HG03280 (cell line): ENCODE data around the gene GFY.

Source experiments
- ATAC-seq: cut with Tn5 transposase; IDR thresholded peaks from one replicate; pipeline ENCODE4 v1.9.1; 2021; ENCODE audit warnings: mild to moderate bottlenecking, moderate library complexity; ENCODE audit not compliant: unreplicated experiment

Gene GFY

DNA sequence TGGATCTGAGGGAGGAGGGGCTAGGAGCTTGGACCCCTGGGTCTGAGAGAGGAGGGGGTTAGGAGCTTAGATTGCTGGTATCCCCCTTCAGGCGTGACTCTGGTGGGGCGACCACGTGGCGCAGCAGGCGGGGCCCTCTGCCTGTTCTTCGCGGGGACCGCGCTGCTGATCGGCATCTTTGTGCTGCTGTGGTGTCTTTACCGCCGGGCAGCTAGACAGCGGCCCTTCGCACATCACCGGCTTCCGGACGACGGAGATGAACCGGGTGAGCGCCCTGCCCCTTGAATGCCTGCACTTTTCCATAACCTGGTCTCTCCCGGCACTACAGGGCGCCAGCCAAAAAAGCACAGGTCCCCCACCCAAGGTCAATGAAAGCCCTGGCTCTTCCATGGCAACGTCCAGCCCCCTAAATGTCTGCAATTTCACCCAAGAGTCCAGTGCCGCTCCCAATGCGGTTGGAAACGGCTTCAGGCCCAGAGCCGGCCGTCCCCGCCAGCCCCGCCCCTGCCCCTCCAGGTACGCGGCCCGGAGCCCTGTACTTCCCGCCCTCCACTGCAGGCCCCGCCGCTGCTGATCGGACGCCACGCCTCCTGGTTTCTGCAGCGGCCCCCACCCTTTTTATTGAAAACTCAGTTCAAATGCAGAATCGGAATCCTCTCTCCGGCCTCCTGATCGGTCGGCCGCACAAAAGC lies 2.8 kb downstream of the GFY start:
- no peak for ATAC-seq

DNA sequence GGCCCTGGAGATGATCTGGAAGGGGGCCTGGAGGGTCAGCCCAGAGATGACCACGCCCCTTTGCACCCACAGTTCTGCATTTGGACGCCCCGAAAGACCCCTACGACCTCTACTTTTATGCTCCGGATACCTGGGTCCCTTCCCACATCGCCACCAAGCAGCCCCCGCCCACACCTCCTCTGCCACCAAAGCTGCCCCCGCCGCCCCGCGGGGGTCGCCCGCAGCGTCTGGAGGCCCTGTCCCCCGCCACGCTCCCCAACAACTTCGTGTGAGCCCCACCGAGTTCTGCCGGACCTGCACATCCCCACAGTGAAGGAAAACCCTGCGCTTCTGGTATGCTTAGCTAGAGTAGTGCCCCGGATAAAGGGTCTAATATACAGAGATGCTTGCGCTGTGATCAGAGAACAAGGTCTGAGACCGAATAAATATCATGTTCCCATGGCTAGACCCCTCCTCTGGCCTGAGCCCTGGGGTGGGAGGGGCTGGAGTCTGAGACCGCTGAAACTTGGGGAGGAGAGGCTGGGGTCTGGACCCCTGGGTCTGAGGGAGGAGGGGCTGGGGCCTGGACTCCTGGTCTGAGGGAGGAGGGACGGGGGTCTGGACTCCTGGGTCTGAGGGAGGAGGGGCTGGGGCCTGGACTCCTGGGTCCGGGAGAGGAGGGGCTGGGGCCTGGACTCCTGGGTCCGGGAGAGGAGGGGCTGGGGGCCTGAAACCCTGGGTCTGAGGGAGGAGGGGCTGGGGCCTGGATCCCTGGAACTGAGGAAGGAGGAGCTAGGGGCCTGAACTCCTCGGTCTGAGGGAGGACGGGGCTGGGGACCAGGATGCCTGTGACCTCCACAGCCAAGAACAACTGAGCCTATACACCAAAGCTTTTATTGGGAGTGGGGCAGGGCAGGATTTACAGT lies 3.6 kb downstream of the GFY start:
- ATAC-seq: no peak

DNA sequence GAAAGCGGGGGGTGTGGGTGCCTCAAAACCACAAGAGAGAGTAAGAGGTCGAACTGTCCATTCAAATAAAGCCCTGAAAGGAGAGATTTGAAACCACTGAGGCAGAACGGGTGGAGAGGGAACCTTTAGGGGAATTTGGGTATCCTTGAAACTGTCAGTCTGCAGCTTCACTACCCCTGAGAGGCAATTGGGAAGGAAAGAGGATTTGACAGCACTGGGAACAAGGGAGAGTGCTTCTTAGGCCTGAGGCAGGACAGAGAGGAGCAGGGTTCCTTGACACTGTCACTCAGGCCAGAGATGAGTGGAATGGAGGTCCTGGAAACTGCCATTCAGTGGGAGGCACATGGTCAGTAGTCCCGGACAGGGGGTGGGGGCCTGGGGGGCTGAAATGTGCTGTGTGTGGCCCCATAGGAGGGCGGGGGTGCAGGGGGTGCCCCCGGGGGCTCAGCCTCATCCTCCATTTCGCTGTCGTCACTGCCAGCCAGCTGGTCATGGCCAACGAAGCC lies 5.0 kb downstream of the GFY start:
- ATAC-seq: no peak

DNA sequence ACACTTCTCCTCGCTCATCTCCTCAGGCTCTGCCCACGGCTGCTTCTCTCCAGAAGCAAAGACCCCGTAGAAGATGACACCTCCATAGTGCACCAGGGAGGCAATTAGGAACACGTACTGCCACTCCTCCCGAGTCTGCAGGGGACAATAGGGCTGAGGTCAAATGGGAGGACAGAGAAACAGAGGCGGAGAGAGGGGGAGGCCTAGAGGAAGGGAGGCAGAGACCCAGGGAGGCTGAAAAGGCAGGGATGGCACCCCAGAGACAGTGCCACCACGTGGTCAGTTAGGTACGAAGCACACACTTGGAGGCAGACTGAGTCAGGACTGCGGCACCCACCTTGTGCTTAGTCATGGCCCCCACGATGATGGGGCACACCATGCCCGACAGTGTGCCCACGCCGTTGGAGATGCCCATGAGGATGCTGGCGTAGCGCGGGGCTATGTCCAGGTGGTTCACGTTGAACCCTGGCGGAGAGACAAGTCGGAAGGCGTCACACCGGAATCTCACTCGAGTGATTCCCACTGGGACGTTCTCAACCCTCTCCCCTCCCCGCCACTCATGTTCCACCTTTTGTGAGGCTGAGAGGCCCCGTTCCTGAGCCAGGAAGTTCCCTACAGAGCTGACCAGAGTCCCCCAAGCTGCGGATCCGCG lies 5.6 kb downstream of the GFY start:
- no peak for ATAC-seq

DNA sequence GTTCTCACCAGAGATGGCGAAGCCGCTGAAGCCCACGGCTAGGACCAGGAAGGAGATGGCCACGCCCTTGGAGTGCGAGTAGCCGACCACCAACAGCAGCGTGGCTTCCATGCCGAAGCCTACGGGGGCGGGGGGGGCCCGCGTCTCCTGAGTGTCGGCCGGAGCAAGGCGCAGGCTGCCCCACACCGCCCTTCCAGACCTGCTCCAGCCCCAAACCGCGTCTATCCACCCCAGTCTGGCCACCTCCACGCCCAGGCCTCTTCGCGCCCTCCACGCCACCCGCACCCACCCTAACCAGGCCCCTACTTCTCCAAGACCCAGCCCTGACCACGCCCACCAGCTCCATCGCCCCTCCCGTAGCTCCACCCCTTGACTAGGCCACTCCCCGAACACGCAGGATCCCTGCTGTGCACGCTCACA lies 6.2 kb downstream of the GFY start:
- ATAC-seq: no peak

DNA sequence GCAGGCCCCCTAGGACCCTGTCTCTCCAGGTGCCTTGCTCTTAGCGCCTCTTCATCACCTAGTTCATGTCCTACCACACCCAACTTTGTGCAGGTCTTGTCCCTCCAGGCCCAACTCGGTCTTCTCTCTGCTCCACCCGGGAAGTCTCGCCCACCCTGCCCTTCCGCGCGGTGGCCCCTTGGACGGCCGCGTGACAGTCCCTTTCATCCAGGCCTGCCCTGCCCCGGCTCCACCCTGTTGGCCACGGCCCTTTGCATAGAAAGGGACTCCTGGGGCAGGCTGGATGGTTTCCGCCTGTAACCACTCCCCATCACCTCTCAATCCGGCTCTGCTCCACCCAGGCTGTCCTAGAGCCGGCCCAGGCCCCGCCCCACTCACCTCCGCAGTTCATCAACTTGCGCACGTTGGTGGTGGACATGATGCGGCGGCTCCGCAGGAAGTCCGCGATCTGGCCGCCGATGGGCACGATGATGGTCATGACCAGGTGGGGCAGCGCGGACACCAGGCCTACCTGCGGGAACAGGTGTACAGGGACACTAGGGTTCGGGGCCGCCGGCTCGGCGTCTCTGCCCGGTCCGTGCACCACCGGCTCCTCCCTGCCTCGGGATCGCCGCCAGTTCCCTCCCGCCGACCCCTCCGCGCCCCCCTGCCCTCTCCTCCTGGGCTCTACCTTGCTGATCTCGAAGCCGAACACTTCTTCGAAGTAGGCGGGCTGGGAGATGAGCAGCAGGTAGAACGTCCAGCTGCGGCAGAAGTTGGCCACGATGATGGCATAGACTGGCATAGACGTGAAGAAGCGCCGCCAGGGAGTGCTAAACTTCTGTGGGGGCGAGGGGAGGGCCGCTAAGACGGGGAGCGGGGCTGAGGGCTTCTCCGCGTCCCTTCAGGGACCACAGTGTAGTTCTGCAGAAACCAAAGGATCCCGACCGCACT lies 7.2 kb downstream of the GFY start:
- ATAC-seq: no peak

DNA sequence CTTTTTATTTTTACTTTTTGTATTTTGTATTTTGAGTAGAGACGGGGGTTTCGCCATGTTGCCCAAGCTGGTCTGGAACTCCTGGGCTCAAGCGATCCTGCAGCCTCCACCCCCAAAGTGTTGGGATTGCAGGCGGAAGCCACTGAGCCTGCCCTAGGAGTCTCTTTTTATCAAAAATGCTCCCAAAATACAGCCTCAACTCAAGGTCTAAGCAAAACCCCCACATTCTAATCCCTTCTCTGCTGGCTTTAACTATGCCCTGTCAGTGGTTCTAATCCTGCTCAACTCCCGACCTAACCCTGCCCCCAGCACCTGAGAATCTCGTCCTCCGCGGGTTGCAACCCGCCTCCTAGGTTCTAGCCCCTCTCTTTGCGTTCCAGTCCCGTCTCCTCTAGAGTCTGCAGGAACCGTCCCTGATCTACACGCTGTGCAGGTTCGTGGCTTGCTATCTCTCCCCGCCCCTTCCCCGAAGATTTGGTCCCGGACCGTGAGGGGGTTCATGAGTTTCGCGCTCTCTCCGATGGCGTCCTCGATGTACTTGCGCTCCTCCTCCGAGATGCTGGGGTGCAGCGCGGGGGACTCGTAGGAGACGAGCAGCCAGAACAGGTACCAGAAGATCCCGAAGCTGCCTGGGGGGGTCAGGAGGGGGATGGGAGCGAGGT lies 8.2 kb downstream of the GFY start:
- no peak for ATAC-seq

DNA sequence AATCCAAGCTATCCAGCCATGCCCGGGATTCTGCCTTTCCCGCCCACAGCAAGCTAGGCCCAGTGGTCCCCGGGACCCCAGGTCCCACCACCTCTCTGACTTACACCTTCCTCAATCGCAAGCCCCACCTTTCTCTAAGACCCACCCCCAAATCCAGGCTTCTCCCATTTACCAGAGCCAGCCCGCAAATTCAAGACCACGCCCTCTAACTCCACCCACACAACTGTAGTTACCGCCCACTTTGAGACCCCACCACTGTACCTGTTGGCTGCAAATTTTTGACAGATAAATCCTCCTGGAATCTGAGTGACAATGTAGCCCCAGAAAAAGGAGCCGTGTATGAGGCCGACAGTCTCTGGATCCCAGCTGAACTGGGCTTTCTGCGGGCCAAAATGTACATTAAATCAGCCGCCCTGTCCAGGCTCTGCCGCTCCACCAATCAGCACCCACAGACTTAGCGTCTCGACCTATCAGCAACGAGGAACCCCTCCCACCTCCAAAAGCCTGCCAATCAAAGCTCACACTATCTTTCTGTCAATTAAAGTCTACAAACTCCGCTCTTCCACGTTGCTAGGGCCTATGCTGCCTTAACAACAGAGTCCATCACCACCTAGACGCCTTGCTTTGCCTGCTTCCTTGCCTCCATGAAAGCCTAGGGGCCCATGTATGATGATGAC lies 9.9 kb downstream of the GFY start:
- no peak for ATAC-seq

DNA sequence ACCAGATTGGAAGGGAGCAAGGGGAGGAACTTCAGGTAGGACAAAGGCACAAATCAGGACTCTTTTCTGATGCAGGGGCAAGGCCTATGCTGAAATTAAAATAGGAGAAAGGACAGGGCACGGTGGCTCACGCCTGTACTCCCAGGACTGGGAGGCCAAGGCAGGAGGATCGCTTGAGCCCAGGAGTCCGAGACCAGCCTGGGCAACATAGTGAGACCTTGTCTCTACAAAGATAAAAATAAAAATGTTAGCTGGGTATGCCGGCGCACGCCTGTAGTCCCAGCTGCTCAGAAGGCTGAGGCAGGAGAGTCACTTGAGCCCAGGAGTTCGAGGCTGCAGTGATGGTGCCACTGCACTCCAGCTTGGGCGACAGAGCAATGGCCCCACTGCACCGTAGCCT lies 10.5 kb downstream of the GFY start:
- ATAC-seq: no peak

DNA sequence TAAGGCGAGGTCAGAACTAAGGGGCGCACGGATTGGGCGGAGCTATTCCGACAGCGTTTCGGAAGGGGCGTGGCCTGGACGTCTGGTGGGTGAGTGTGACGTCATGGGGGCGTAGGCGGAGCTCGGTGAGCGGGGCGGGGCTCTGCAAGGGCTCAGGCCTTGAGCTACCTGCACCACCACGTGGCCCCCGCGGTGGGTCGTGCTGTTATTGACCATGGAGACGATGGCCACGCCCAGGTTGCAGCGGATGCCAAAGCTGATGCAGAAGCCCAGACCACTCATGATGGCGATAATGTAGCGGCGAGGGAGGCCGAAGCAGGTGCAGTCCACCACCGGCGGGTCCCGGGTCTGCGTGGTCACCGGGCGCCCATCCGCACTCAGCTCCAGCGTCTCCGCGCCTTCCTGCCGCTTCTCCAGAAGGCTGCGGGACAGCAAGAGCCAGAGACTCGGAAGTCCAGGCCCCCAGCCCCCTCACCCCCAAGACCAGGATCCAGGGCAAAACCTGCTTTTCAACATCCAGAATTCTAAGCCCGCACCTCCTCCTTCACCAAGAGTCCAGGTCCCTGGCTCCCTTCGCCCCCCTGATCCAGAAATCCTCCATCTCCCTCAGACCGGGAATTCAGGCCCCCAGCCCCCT lies 11.3 kb downstream of the GFY start:
- ATAC-seq: no peak

DNA sequence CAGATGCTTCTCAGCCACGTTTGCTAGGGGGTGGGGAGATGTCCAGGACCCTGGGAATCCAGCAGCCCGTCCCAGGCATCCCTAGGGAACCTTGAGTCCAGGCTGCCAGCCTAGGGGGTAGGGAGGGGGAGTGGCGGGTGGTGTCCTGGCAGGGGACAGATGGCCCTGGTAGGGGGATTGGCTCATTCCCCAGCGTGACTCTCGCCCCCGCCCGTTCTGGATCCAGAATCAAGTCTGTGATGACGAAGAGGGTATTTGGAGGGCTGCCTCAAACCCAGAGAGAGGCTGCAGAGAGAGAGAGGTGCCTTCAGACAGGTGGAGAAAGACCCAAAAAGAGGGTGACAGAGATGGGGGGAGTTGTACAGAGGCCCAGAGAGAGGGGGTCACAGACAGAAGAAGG lies 12.0 kb downstream of the GFY start:
- no peak for ATAC-seq

DNA sequence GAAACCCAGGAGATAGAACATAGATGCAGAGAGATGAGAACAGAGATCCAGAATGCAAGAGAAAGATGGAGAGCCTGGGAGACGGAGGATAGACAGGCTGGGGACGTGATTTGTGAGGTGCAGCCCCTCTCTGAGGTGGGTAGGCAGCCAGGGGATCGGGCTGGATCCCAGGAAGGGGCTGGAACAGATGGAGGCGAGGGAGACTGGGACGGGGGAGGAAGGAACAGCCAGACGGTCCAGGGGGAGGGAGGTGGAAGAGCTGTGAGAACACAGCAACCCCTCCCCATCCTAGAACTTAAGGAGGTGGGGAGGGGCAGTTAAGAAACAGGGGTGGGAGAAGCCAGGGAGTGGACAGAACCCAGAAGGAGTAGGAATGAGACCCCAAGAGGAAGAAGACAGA lies 13.1 kb downstream of the GFY start:
- no peak for ATAC-seq

DNA sequence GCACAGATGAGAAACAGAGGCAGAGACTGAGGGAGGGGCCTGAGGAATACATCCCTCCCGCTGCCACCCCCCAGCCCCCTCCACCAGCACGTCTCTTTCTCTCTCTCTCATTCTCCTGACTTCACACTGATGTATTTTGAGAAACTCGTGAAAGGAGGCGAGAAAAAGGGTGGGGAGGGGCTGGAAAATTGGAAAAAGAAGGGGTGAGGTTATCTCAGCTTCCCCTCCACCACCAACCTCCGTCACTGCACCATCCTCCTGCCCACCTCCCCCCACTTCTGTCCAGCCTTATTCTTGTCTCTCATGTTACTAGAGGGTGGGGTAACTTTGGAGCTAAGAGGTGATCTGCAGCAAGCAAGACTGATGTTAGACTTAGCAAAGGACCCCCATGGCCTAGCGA lies 14.6 kb downstream of the GFY start:
- ATAC-seq: no peak

DNA sequence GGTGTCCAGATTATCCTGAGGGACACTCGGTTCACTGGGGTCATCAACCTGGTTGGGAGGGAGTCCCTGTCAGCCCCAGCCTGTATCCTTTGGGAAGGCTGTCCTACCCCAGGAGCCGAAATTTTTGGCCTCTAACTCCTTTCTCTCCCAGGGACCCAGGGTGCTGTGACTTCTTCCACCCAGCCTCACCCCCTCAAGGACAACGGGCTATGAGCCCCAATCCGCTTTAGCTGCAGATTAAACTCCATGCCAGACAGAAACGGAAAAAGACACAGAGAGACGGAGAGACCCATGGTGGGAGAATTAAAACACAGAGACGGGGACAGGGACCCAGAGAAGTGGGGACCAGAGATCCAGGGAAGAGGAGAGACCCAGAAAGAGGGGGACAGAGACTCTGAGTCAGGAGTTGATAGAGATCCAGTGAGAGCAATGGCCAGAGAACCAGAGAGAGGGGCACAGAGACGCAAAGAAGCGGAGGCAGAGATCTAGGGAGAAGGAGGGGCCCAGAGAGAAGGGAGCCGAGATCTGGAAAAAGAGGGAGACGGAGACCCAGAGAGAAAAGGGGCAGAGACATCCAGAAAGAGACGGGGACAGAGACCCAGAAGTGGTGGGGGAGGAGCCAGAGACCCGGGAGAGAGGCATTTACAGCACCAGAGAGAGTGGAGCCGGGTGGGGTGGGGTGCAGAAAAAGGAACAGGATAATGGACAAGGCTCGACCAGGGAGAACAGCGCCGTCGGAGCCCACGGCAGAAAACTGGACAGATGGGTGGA lies 15.4 kb downstream of the GFY start:
- no peak for ATAC-seq

DNA sequence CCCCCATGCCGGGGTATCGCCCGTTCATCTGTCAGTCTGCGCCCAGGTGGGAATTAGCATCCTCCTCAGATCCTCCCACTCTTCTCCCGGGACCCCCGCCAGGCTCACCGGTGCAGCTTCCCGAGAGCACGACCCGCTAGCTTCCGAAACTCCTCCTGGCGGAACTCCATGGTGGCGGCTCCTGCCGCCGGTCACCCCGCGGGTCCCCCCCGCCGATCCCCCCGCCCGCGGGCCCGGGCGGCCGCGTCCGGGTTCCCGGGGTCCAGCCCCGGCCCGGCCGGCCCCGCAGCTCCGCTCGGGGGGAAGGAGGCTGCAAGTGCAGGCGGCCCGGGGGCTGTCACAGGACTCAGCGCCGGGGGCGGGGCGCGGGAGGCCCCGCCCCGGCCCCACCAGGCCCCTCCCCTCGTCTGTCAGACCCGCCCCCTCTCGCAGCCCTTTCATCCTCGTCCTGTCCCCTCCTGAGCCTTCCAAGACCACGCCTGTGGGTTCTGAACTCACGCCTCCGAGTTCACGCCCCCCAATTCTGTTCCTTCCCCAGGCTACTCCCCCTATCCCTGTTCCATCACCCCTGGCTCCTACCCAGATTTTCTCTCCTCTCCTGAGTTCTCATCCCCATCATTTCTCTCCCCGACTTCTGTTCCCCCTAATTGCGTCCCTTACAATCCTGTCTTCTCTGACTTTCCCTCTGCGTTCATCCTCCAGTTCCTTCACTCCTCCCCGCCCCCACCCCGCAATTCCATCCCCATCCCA lies 16.2 kb downstream of the GFY start, which contains the start of gene SLC17A7:
Gene SLC17A7 (minus strand): TSS at position 318 of the 750 bp plus-strand sequence. CDS start 148 bp downstream, at position 170.
- no peak for ATAC-seq

DNA sequence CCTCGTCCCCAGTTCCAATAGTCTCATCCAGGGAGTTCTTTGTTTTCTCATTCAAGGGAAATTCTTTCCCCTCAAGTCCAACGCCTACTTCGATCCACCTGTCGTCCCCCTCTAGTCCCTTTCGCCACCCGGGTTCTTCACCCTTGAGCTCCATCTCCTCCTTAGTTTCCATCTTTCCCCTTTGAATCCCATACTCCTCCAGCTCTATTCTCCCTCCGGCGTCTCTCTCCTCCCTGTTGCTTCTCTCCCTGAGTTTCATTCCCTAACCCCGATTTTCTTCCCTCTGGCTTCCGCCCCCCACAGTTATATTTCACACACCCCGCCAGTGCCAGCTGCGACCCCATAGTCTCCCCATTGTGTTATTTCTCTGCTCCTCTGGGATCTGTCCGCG lies 16.8 kb downstream of the GFY start:
- ATAC-seq: no peak

DNA sequence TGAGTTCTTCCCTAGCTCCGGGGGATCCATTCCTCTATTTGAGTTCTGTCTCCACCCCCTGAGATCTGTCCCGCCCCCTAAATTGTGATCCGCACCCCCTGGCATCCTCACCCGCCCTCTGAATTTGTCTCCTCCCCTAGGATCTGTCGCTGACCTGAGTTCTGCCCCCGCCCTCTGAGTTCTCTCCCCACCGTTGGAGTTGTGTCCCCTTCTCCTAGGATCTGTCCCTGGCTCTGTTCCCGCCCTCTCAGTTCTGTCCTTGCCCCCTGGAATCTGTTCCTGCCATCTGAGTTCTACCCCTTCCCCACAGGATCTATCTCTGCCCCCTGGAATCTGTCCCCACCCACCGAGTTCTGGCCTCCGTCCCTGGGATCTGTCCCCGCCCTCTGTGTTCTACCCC lies 17.2 kb downstream of the GFY start:
- ATAC-seq: no peak
